Endothelial cell (in vitro differentiated cells): ENCODE data around the gene PLCG2. TPM values are rescaled to one million over a fixed set of nuclear protein-coding genes. Genes with fewer than 3 reads are reported as not detected.

Experiments
- DNase-seq: peaks from one replicate; pipeline ENCODE4 v3.0.0; 2021; ENCODE audit warnings: low spot score
- H3K27ac Mint-ChIP-seq: one replicate; pipeline ENCODE4 v1.8.0; 2021; ENCODE audit warnings: mixed read lengths, inconsistent platforms; ENCODE audit not compliant: unreplicated experiment
- H3K27me3 Mint-ChIP-seq: one replicate; pipeline ENCODE4 v1.8.0; 2021; ENCODE audit warnings: mild to moderate bottlenecking, moderate library complexity, mixed read lengths, inconsistent platforms; ENCODE audit not compliant: unreplicated experiment
- H3K36me3 Mint-ChIP-seq: one replicate; pipeline ENCODE4 v1.8.0; 2021; ENCODE audit warnings: mild to moderate bottlenecking, low read depth, mixed read lengths, inconsistent platforms; ENCODE audit not compliant: unreplicated experiment
- H3K4me1 Mint-ChIP-seq: one replicate; pipeline ENCODE4 v1.8.0; 2021; ENCODE audit warnings: mild to moderate bottlenecking, mixed read lengths, inconsistent platforms; ENCODE audit not compliant: unreplicated experiment
- H3K4me3 Mint-ChIP-seq: one replicate; pipeline ENCODE4 v1.8.0; 2021; ENCODE audit warnings: mild to moderate bottlenecking, mixed read lengths, inconsistent platforms; ENCODE audit not compliant: unreplicated experiment
- H3K9me3 Mint-ChIP-seq: one replicate; pipeline ENCODE4 v1.8.0; 2021; ENCODE audit warnings: mixed read lengths, inconsistent platforms; ENCODE audit not compliant: unreplicated experiment
- CTCF ChIP-seq: fragments of 200-600 bp; sonication (generic); IDR thresholded peaks from one replicate; pipeline ENCODE4 v1.5.0; 2021; ENCODE audit warnings: antibody characterized with exemption; ENCODE audit not compliant: unreplicated experiment
- total RNA-seq: library from RNA; stranded (reverse); fragmentation: NEBNext Ultra II Directional; extraction: Animal tissue kit (Norgen Biotek cat#: 25700); gene quantifications from one replicate; pipeline ENCODE4 v1.2.1, GENCODE V29; 2021; ENCODE audit not compliant: unreplicated experiment

The PLCG2 gene
- total RNA-seq, 1 donor from 2014 or later: 103 TPM

- peaks cover 10% of the 10 kb centered on the region for H3K36me3 Mint-ChIP-seq
- H3K27ac Mint-ChIP-seq: no peak overlapping the region
- peaks cover 5% of the 10 kb centered on the region for H3K4me1 Mint-ChIP-seq
- H3K9me3 Mint-ChIP-seq: no peaks in the 10 kb centered on the region
- no peak overlapping the region for H3K4me3 Mint-ChIP-seq
- no peak for DNase-seq
- no peak for TF ChIP-seq CTCF
- peaks cover 9% of the 10 kb centered on the region for H3K27me3 Mint-ChIP-seq
These were observed 87.8 kb downstream of the PLCG2 start for GRCh38 chr16:81866820-81867440.

- H3K27ac Mint-ChIP-seq: no peak overlapping the region
- H3K36me3 Mint-ChIP-seq: peaks cover 10% of the 10 kb centered on the region
- TF ChIP-seq CTCF: no peak
- no peaks in the 10 kb centered on the region for H3K9me3 Mint-ChIP-seq
- peaks cover 8% of the 10 kb centered on the region for H3K27me3 Mint-ChIP-seq
- no peak for DNase-seq
- H3K4me1 Mint-ChIP-seq: no peaks in the 10 kb centered on the region
- no peak overlapping the region for H3K4me3 Mint-ChIP-seq
These were observed 89.1 kb downstream of the PLCG2 start for GRCh38 chr16:81868057-81868748.

GRCh38 chr16:81869326-81869725 lies 90.2 kb downstream of the PLCG2 start:
- no peak for TF ChIP-seq CTCF
- no peak overlapping the region for H3K4me3 Mint-ChIP-seq
- peaks cover 2% of the 10 kb centered on the region for H3K4me1 Mint-ChIP-seq
- H3K27me3 Mint-ChIP-seq: peaks cover 8% of the 10 kb centered on the region
- no peak overlapping the region for H3K27ac Mint-ChIP-seq
- H3K36me3 Mint-ChIP-seq: peaks cover 10% of the 10 kb centered on the region
- no peak for DNase-seq
- no peaks in the 10 kb centered on the region for H3K9me3 Mint-ChIP-seq

- Mint-ChIP-seq H3K4me3 (no peak overlapping the region), H3K27ac (no peak overlapping the region), H3K4me1 (peaks cover 2% of the 10 kb centered on the region), H3K9me3 (no peaks in the 10 kb centered on the region), H3K27me3 (peaks cover 7% of the 10 kb centered on the region), H3K36me3 (peaks cover 11% of the 10 kb centered on the region)
- no peak for DNase-seq
- TF ChIP-seq CTCF: no peak
These were observed 94.1 kb downstream of the PLCG2 start for GRCh38 chr16:81873206-81873605.
